Omental fat pad (tissue), 4 donors: ENCODE results near the gene RPL37. TPM values are rescaled to one million over a fixed set of nuclear protein-coding genes. Genes with fewer than 3 reads are reported as not detected.

ENCODE experiments used
- ATAC-seq: fragments of 150-250 bp; one replicate; pipeline ENCODE4 v1.9.1; 2016; ENCODE audit warnings: mild to moderate bottlenecking, moderate library complexity; ENCODE audit not compliant: low FRiP score
- DNase-seq: peaks from one replicate; pipeline ENCODE4 v3.0.0-alpha.2; 2019; ENCODE audit warnings: low spot score
- CTCF ChIP-seq, 3 donors: fragments of 450-650 bp; IDR thresholded peaks; one replicate each; pipeline ENCODE4 v1.5.1; 2016 to 2017; ENCODE audit warnings: antibody characterized with exemption in 3 of 3, mild to moderate bottlenecking in 3 of 3, moderate library complexity in 2 of 3
- total RNA-seq, 4 donors: library from RNA; depleted of rRNA; stranded (reverse); fragments of >200 nt; gene quantifications; one replicate each; pipeline ENCODE4 v1.1.0, GENCODE V29; 2016

RPL37 gene
- total RNA-seq, 4 donors from 2014 or later: 118 to 158 (median 149) TPM

DNA sequence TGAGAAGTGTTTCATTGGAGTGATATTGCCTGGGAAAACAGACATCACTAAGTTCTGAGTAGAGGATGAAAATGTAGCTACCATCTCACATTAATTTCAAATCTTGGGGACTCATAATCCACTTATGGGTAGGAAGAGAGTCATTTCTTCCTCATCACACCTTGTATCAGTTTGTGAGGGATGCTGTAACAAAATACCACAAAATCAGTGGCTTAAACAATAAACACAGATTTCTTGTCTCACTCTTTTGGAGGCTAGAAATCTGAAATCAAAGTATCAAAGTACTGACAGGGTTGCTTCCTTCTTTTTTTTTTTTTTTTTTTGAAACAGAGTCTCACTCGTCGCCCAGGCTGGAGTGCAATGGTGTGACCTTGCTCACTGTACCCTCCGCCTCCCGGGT, 9.5 kb upstream of the RPL37 start:
- ATAC-seq: no peak

GRCh38 chr5:40842351-40842750, 7.3 kb upstream of the RPL37 start:
- TF ChIP-seq CTCF (IDR thresholded peaks at IDR 0.05): no peak
- ATAC-seq: peak; percentile 54
- DNase-seq: no peak

More for the DNA sequence above, 9.5 kb upstream of the RPL37 start:
- DNase-seq: no peak
- TF ChIP-seq CTCF (IDR thresholded peaks at IDR 0.05): no peak

GRCh38 chr5:40841068-40841805, 6.2 kb upstream of the RPL37 start, which contains the start of gene CARD6:
Gene CARD6, plus strand, starts transcription at chr5:40841367. Its CDS starts 16 bp downstream, at chr5:40841383.
- no peak for TF ChIP-seq CTCF (IDR thresholded peaks at IDR 0.05)
- ATAC-seq (peak; percentile 57), DNase-seq (no peak)

DNA sequence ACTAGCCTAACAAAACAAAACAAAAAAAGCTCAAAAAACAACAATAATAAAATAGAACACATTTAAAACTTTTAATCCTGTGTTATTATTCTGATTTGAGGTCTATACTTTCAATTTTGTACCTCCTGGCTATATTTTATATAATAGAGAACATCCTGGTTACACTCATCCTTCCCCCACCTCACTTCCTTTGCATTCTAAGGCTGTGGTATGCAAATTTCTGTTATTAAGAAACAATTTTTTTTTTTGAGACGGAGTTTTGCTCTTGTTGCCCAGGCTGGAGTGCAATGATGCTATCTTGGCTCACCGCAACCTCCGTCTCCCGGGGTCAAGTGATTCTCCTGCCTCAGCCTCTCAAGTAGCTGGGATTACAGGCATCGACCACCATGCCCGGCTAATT, 3.1 kb upstream of the RPL37 start:
- DNase-seq (no peak), ATAC-seq (no peak)
- no peak for TF ChIP-seq CTCF (IDR thresholded peaks at IDR 0.05)

- DNase-seq (no peak), ATAC-seq (no peak)
- no peak for TF ChIP-seq CTCF (IDR thresholded peaks at IDR 0.05)
Observed at GRCh38 chr5:40834391-40834848, 602 bp downstream of the RPL37 start.

GRCh38 chr5:40833712-40834229, 1.3 kb downstream of the RPL37 start:
- no peak for ATAC-seq
- no peak for DNase-seq
- TF ChIP-seq CTCF (IDR thresholded peaks at IDR 0.05): no peak

DNA sequence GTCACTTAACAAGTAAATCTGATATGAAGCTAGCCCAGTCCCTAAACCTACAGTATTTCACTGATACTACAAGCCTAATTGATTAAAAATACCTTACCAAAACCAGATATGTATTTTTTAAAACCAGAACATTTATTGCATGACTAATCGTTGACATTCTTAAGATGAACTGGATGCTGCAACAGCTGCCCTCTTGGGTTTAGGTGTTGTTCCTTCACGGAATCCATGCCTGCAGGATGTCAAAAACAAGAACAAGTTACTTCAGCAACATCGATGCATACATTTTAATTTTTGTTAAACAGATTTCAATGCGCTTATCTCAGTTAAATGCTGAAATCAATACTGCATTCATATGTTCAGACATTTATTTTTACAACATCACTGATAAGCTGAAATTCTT, 2.7 kb downstream of the RPL37 start:
- DNase-seq: no peak
- no peak for ATAC-seq
- TF ChIP-seq CTCF (IDR thresholded peaks at IDR 0.05): no peak
